GM12878 (cell line): ENCODE data around the gene RHEBL1. TPM values are rescaled to one million over a fixed set of nuclear protein-coding genes. Genes with fewer than 3 reads are reported as not detected.

Experiments used
- BCLAF1 ChIP-seq: fragments of 450-650 bp; IDR thresholded peaks from 2 replicates; pipeline ENCODE4 v1.6.1; 2017; ENCODE audit warnings: antibody characterized with exemption, mild to moderate bottlenecking, moderate library complexity
- CREM ChIP-seq: IDR thresholded peaks from 2 replicates; pipeline ENCODE4 v1.6.1; 2014; ENCODE audit warnings: antibody characterized with exemption, low read depth
- E2F4 ChIP-seq: IDR thresholded peaks from 2 replicates; pipeline ENCODE4 v1.6.1; 2012; ENCODE audit warnings: low read depth, low read length, improper control_type of control experiment
- EGR1 ChIP-seq, 2 experiments: IDR thresholded peaks; 1 replicate in 1 of 2; 2 replicates in 1 of 2; pipeline ENCODE4 v1.6.1; 2011 to 2012; ENCODE audit warnings: low read depth in 2 of 2, low read length in 2 of 2, borderline replicate concordance in 1 of 2, mild to moderate bottlenecking in 1 of 2, moderate library complexity in 1 of 2
- FOXK2 ChIP-seq: fragments of 450-650 bp; IDR thresholded peaks from 2 replicates; pipeline ENCODE4 v1.6.1; 2017; ENCODE audit warnings: mild to moderate bottlenecking, moderate library complexity
- HSF1 ChIP-seq: fragments of 150-350 bp; IDR thresholded peaks from 2 replicates; pipeline ENCODE4 v1.6.1; 2014; ENCODE audit warnings: mild to moderate bottlenecking, low read depth, low read length
- IKZF2 ChIP-seq, 2 experiments: fragments of 450-650 bp; IDR thresholded peaks; 2 replicates each; pipeline ENCODE4 v1.6.1; 2017; ENCODE audit warnings: mild to moderate bottlenecking in 2 of 2, moderate library complexity in 2 of 2
- POU2F2 ChIP-seq: IDR thresholded peaks from 3 replicates; pipeline ENCODE4 v1.6.1; 2011; ENCODE audit warnings: low read depth, mild to moderate bottlenecking, low read length, borderline replicate concordance
- SMARCA5 ChIP-seq: fragments of 450-650 bp; IDR thresholded peaks from 2 replicates; pipeline ENCODE4 v1.6.1; 2017; ENCODE audit warnings: mild to moderate bottlenecking
- SRF ChIP-seq, 2 experiments: IDR thresholded peaks; 2 replicates each; pipeline ENCODE4 v1.6.1; 2011; ENCODE audit warnings: low read depth in 2 of 2, low read length in 2 of 2, mild to moderate bottlenecking in 1 of 2, moderate library complexity in 1 of 2
- TCF7 ChIP-seq: IDR thresholded peaks from 2 replicates; pipeline ENCODE4 v1.6.1; 2014; ENCODE audit warnings: antibody characterized with exemption, borderline replicate concordance
- YY1 ChIP-seq: IDR thresholded peaks from 2 replicates; pipeline ENCODE4 v1.6.1; 2011; ENCODE audit warnings: low read depth, mild to moderate bottlenecking, low read length
- ZNF687 ChIP-seq: fragments of 450-650 bp; IDR thresholded peaks from 2 replicates; pipeline ENCODE4 v1.6.1; 2017; ENCODE audit warnings: mild to moderate bottlenecking, moderate library complexity
- polyA plus RNA-seq, 11 experiments: library from polyadenylated mRNA; depleted of rRNA in 4 of 11; unstranded in 6 of 11; stranded (reverse) in 5 of 11; fragments of >200 nt; fragmentation: Nextera tagmentation in 4 of 11; fragmentation: Illumina TruSeq in 1 of 11; extraction: Ambion mirVana in 4 of 11; extraction: Trizol in 1 of 11; gene quantifications; 1 replicate in 1 of 11; 2 replicates in 10 of 11; pipeline versions ENCODE4 v1.2.1 to v1.2.3, GENCODE V29; 2011 to 2016; ENCODE audit warnings: inconsistent platforms in 2 of 11, missing spikeins in 2 of 11, low read depth in 1 of 11
- total RNA-seq, 4 experiments: library from RNA; depleted of rRNA in 3 of 4; stranded (reverse); fragments of >200 nt in 3 of 4; fragmentation: Illumina TruSeq in 1 of 4; extraction: Trizol in 1 of 4; gene quantifications; 2 replicates each; pipeline versions ENCODE4 v1.2.1 to v1.2.3, GENCODE V29; 2013 to 2021
- TF ChIP-seq, protein P1 (sequence below): IDR thresholded peaks from 2 replicates; pipeline ENCODE4 v1.6.1; 2011; ENCODE audit warnings: mild to moderate bottlenecking, low read depth, low read length, moderate library complexity; ENCODE audit not compliant: insufficient replicate concordance

Gene RHEBL1
- total and polyA plus RNA-seq, 10 of the 15 experiments (the other 5 are each of a cell fraction or from before 2014, with no cell fraction given) = 5.9 to 18.7 (median 12.0) TPM

- no peak for TF ChIP-seq BCLAF1
- TF ChIP-seq YY1 = peak; percentile 94
- peak; percentile 64; the same call in 1 of the 2 replicates for TF ChIP-seq FOXK2
- TF ChIP-seq HSF1 = 0 out of 2 replicates have a peak, but pooled peaks have one; percentile 60
- peak in 1 of 2 experiments; percentile 65; a peak in 1 of 4 replicates for TF ChIP-seq SRF (IDR thresholded peaks at IDR 0.05; ENCODE audit: low read depth in 2 of 2, low read length in 2 of 2)
- TF ChIP-seq TCF7 = peak; percentile 78
- peak; percentile 90 to 92 for TF ChIP-seq IKZF2 (IDR thresholded peaks at IDR 0.05)
- TF ChIP-seq EGR1 (IDR thresholded peaks at IDR 0.05; ENCODE audit: borderline replicate concordance in 1 of 2, low read depth in 2 of 2, low read length in 2 of 2) = peak; percentile 57 to 71; a peak in 2 of 3 replicates
- TF ChIP-seq POU2F2 = peak; percentile 89; the same call in 2 of the 3 replicates
- TF ChIP-seq, protein P1, sequence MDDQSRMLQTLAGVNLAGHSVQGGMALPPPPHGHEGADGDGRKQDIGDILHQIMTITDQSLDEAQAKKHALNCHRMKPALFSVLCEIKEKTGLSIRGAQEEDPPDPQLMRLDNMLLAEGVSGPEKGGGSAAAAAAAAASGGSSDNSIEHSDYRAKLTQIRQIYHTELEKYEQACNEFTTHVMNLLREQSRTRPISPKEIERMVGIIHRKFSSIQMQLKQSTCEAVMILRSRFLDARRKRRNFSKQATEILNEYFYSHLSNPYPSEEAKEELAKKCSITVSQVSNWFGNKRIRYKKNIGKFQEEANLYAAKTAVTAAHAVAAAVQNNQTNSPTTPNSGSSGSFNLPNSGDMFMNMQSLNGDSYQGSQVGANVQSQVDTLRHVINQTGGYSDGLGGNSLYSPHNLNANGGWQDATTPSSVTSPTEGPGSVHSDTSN = peak; percentile 86
- 0 out of 2 replicates have a peak, but pooled peaks have one; percentile 7 for TF ChIP-seq E2F4
- TF ChIP-seq SMARCA5 = peak; percentile 93
- 0 out of 2 replicates have a peak, but pooled peaks have one; percentile 20 for TF ChIP-seq ZNF687
- peak; percentile 98 for TF ChIP-seq CREM
Measured at GRCh38 chr12:49060237-49061156, 9.3 kb downstream of the RHEBL1 start, which contains the start of gene KMT2D (continued).
